ENCODE data around the gene WNT5A.

- TF ChIP-seq EZH2 (IDR thresholded peaks at IDR 0.05) (no peak), MAX (IDR thresholded peaks at IDR 0.05) (no peak), CEBPB (IDR thresholded peaks at IDR 0.05; ENCODE audit: low read depth) (no peak), REST (IDR thresholded peaks at IDR 0.05; ENCODE audit: low read depth) (no peak), EZH2phosphoT487 (IDR thresholded peaks at IDR 0.05; ENCODE audit: borderline replicate concordance) (no peak), POLR2AphosphoS5 (IDR thresholded peaks at IDR 0.05; ENCODE audit: low read depth, low read length) (no peak), SP1 (IDR thresholded peaks at IDR 0.05; ENCODE audit: low read depth) (no peak)
These were observed 1.4 kb upstream of the WNT5A start for GRCh38 chr3:55488398-55489055.

All from HCT116 (cell line).